SH-SY5Y (cell line): ENCODE data around the gene RHOA.

Source experiments
- GATA2 ChIP-seq: IDR thresholded peaks from 2 replicates; pipeline ENCODE4 v1.6.1; 2011; ENCODE audit warnings: mild to moderate bottlenecking, low read depth, low read length
- GATA3 ChIP-seq: IDR thresholded peaks from 2 replicates; pipeline ENCODE4 v1.6.1; 2011; ENCODE audit warnings: low read depth, mild to moderate bottlenecking, low read length, moderate library complexity

RHOA gene

GRCh38 chr3:49324768-49325167 is 87.0 kb downstream of the RHOA start:
- TF ChIP-seq GATA3 (no peak), GATA2 (no peak)

DNA sequence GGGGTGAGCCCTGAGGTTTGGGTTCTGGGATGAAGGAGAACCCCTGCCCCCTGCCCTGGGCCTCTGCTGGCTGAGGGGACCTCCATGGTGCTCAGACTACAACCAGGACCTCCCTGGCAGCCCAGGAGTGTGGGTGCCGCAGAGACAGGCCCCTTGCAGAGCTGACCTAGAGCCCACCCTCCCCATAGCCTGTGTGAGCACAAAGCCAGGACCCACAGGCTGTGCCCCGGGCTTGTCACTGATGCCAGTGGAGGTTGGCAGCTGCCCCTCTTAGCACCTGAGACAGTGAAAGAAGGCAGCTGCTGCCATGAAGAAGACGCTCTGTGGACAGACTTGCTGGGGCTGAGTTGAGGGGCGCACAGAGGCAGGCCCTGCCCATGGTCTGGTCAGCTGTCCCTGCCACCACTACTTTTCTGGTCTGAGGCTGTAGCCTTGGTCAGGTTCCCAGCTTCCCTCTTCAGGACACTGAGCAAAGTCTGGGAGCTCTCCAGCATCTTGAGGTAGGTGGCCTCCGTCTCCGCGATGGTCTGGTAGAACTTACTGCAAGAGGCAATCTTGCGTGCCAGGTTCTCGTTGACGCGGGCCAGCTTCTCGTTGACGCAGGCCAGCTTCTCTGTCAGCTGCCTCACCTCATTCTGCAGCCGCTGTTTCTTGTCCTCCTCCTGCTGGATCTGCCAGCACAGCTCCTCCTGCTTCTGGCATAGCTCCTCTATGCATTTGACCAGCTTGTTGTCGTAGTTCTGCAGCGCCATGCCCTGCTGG is 94.9 kb downstream of the RHOA start:
- TF ChIP-seq GATA2: no peak
- no peak for TF ChIP-seq GATA3

DNA sequence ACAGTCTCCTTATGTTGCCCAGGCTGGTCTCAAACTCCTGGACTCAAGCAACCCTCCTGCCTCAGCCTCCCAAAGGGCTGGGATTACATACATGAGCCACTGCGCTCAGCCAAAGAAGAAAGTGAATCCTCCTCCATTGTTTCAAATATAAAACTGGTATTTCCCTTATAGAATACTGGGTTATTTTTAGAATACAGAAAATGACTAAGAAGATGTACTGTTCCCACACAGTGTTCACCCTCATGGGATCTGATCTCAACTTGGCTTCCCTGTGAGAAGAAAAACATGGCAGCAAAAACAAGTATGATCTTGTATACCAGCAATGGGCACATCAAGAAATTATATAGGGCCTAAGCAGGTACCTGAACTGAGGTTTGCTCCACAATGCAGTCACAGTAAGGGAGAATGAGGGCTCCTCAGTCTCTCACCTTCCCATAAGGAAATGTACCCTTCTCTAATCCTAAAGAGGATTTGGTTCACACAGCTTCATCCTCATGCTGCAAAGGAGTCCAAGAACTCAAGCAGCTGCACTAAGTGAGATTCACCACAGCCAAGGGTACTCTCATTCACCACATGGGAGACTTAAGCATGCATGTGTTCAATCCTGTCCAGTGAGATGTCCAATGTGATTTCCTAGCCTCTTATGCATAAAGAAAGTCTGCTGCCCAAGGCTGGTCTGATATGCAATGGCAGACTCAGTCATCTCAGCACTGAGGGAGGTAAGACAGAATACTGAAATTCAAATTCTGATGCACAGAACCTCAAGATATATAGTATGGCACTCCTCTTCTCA is 97.7 kb downstream of the RHOA start:
- TF ChIP-seq GATA2 (no peak), GATA3 (no peak)

GRCh38 chr3:49311283-49311682 is 100.5 kb downstream of the RHOA start:
- TF ChIP-seq GATA3: no peak
- TF ChIP-seq GATA2: no peak

DNA sequence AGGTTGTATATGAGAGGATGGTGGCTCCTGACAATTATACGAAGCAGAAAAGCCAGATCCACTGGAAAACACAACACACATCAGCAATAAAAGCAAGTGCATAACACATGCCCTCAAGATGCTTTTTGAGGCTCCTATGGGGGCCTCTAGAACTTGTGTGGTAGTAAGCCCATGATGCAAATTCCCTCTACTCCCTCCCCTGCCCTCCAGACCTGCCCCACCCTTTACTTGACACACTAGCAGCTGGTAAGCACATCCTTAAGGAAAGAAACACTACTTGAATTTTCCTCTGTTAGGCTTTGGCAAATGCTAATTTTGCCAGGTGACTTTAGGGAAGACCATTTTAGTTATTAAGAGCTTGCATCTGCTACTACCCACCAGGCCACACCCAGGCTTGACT is 101.1 kb downstream of the RHOA start:
- TF ChIP-seq GATA3: no peak
- TF ChIP-seq GATA2: no peak
